ENCODE results near the gene DNAAF5.

Gene DNAAF5

DNA sequence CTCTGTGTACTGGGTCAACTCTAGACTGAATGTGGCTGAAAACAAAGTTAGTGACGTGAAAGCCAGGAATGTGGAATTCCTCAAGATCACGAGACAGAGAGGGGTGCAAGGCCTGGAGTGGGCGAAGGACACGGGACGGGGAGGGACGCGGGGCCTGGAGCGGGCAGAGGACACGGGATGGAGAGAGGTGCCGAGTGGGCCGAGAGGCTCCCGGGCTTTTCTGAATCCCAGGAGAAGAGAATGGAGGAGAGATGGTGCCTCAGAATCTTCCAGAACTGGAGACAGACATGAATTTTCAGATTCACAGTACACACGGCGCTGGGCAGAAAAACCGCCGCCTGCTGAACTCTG, 51.2 kb downstream of the DNAAF5 start:
- TF ChIP-seq, protein P1, sequence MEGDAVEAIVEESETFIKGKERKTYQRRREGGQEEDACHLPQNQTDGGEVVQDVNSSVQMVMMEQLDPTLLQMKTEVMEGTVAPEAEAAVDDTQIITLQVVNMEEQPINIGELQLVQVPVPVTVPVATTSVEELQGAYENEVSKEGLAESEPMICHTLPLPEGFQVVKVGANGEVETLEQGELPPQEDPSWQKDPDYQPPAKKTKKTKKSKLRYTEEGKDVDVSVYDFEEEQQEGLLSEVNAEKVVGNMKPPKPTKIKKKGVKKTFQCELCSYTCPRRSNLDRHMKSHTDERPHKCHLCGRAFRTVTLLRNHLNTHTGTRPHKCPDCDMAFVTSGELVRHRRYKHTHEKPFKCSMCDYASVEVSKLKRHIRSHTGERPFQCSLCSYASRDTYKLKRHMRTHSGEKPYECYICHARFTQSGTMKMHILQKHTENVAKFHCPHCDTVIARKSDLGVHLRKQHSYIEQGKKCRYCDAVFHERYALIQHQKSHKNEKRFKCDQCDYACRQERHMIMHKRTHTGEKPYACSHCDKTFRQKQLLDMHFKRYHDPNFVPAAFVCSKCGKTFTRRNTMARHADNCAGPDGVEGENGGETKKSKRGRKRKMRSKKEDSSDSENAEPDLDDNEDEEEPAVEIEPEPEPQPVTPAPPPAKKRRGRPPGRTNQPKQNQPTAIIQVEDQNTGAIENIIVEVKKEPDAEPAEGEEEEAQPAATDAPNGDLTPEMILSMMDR (IDR thresholded peaks at IDR 0.05) = no peak

DNA sequence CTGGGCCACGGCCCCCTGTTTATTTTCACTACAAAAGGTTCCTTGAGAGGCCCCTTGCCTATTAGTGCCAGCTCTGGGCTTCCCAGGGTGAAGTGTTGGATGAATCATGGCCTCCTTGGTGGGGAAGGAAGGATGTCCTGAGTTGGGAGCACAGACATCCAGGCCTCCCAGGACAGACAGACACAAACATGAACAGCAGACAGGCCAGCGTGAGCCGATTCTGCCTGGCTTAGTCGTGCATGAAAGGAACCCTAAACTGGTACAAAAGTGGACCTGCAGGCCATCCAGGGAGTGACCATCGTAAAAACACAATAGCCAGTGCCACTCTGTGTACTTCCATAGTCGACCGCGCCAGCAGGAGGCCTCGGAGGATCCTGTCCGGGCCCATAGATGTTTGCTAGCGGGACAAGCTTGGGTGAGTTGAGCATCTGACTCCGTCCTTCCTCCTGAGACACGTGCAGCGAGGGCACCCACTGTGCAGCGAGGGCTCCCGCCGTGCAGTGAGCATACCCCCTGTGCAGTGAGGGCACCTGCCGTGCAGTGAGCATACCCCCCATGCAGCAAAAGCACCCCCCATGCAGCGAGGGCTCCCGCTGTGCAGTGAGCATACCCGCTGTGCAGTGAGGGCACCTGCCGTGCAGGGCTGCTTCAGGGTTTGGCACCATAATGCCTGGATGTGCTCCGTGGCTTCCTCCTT, 51.9 kb downstream of the DNAAF5 start:
- TF ChIP-seq, protein P1 (IDR thresholded peaks at IDR 0.05) = no peak

DNA sequence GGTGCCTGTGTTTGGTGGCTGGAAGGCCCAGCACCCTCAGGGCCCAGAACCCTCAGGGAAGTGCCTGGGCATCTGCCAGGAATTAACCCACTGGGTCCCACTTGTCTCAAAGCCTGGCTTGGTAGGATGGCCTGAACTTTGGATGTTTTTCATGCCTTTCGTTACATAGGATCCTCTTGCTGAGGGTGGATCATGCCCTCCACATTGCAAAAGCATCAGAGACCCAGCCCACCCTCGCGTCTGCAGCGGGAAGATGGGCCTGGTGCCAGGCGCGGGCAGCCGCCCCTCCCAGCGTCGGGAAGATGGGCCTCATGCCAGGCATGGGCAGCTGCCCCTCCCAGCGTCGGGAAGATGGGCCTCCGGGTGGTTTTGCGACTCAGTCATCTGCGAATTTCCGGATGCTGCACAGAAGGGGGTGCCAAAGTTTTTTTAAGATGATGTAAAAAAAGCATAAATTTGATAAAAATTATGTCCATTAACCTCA, 52.5 kb downstream of the DNAAF5 start:
- TF ChIP-seq, protein P1 (IDR thresholded peaks at IDR 0.05) = no peak

DNA sequence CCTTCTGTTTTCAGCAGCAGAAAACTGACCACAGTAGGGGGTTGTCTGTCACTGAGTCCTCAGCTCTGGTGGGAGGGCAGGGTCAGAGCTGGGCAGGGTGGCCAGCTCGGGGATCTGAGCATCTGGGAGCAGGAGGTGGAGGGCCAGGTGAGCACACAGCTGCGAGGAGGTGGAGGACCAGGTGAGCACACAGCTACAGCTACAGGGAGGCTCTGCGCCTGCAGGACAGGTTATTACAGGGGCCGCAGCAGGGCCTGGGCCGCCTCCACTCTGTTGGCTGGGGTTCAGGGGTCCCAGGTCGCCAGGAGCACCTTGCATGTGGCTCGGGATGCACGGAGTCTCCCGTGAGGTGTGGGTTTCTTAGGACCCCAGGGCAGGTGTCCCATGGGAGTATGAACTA, 53.0 kb downstream of the DNAAF5 start:
- TF ChIP-seq, protein P1 (IDR thresholded peaks at IDR 0.05) = no peak

DNA sequence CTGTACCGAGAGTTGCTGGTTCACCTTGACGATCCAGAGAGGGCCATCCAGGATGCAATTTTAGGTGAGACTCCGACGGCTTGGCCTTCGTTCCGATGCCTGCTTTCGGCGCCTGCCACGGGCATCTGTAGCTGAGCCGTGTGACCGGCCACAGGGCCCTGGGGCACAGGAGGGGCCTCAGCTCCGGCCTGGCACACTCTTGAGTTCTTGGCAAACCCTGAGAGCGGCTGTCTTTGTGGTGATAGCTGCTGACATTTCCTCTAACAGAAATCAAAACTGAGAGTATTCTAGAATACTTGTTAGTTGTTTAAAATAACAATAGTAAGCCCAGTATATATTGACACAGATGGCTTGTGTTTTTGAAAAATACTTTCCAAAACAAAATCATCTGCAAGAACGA, 53.6 kb downstream of the DNAAF5 start:
- TF ChIP-seq, protein P1 (IDR thresholded peaks at IDR 0.05) = no peak

DNA sequence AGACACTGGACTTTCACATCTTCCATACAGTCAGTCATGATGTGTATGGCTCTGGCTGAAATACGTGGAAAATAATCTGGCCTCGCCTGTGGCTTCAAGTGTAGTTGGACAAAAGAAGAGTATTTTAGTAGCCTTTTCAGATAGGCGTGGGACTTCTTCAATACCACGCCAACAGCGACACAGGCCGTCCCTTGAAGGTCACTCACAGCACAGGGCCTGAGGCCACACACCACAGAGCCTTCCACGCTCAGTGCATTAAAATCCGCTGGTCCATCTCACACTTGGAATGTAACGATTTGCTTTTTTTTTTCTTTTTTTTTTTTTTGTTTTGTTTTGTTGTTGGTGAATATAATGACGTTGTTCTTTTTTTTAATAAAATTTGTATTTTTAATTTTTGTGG, 54.0 kb downstream of the DNAAF5 start:
- TF ChIP-seq, protein P1 (IDR thresholded peaks at IDR 0.05) = no peak

DNA sequence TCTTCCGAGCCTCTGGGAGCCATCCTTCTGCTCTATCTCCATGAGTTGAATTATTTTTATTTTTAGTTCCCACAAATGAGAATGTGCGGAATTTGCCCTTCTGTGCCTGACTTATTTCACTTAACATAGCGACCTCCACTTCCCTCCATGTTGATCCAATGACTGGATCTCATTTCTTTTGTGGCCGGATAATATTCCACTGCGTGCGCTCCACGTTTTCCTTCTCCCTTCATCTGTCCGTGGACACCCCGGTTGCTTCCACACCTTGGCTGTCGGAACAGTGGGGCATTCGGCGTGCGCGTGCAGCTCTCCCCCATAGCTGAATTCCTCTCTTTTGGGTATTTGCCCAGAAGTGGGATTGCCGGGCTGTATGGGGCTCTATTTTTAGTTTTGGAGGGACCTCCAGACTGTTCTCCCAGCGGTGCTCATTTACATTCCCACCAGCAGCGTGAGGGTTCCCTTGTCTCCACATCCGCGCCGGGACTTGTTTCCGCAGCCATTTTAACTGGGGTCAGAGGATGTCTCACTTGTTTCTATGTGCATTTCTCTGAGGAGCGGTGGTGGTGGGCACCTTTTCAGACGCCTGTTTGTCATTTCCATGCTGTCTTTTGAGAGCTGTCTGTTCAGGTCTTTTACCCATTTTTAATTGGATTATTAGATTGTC, 54.8 kb downstream of the DNAAF5 start:
- TF ChIP-seq, protein P1 (IDR thresholded peaks at IDR 0.05) = no peak
